GM12872 (cell line): ENCODE results near the gene KHDRBS1.

ENCODE experiments used
- CTCF ChIP-seq: IDR thresholded peaks from 3 replicates; pipeline ENCODE4 v1.5.1; 2011; ENCODE audit warnings: low read depth, mild to moderate bottlenecking, low read length, moderate library complexity; ENCODE audit not compliant: insufficient read depth

KHDRBS1 gene

GRCh38 chr1:32013386-32014198 is at the start of gene KHDRBS1:
KHDRBS1 (plus strand) TSS chr1:32013868; CDS start chr1:32013996, 128 bp downstream.
- no peak for TF ChIP-seq CTCF

- TF ChIP-seq CTCF: no peak
Measured at GRCh38 chr1:31970873-31971272, 42.8 kb upstream of the KHDRBS1 start.

GRCh38 chr1:31976401-31976800 is 37.3 kb upstream of the KHDRBS1 start:
- no peak for TF ChIP-seq CTCF

GRCh38 chr1:31977385-31978131 is 36.1 kb upstream of the KHDRBS1 start:
- peak; percentile 58; the same call in 2 of the 3 replicates for TF ChIP-seq CTCF

- TF ChIP-seq CTCF: no peak
Measured at GRCh38 chr1:31978843-31979400, 34.7 kb upstream of the KHDRBS1 start.

GRCh38 chr1:31980835-31981455 is 32.7 kb upstream of the KHDRBS1 start:
- 0 out of 3 replicates have a peak, but pooled peaks have one; percentile 5 for TF ChIP-seq CTCF

- no peak for TF ChIP-seq CTCF
Measured at GRCh38 chr1:31981456-31981839, 32.2 kb upstream of the KHDRBS1 start.
